ENCODE results near the gene ITGAL.
A peak's percentile ranks its signal among the peaks of the same experiment; 100 is the strongest.

Gene ITGAL

DNA sequence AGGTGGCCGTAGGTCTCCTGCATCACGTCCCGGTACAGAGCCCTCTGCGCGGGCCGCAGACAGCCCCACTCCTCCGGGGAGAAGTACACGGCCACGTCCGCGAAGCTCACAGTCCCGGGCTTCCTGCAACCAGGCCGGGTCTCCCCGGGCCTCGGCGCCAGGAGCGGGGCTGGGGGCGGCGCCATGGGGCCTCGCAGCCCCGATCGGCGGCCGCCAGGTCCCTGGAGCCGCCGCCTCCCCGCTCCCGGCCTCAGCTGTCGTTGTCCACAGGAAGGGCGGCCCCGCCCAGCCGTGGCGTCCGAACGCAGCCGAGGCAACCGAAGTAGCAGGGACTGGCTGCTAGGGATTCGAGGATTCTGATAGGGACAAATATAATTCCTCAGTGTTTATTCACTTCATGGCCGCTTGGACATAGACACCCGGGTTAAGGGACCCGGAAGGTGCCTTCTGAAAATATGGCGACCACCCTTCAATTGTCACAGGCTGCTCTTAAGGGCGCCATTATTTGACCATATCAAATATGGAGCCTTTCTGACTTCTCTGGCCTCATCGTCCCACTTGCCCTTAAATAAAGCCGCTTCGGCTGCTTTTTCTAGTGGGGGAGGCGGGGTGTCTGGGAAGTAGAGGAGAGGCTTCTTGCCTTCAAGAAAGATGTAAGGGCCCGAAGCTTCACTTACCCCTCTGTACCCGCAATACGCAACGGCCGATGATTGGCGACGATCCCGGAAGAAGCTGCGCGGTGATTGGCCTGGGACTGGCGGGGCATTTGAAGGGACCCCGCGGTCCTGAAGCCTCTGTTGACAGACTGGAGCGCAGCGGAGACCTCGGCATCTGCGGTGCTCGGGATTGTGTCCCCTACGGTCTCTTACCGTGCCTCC, 99.1 kb downstream of the ITGAL start, which contains the start of gene ZNF688:
Gene ZNF688 (minus strand): TSS at position 270 of the 878 bp plus-strand sequence. CDS start 85 bp downstream, at position 185.
- peak; percentile 95 for DNase-seq
